Measurements from ENCODE around the gene MCTP1. TPM values are rescaled to one million over a fixed set of nuclear protein-coding genes. Genes with fewer than 3 reads are reported as not detected.

The MCTP1 gene
- total and polyA plus RNA-seq, 2 experiments from 2014 or later = 0.23 TPM; not detected in 1

GRCh38 chr5:95237324-95237723, 47.6 kb downstream of the MCTP1 start:
- H3K4me2 ChIP-seq (ENCODE audit: unreplicated experiment) = no peak overlapping the region
- in situ Hi-C loops (cut with MboI) = no loop called here
- no peaks in the 10 kb centered on the region for H4K20me1 ChIP-seq (ENCODE audit: insufficient read depth)
- no peaks in the 10 kb centered on the region for H3K36me3 ChIP-seq (ENCODE audit: low read depth)
- H3K79me2 ChIP-seq (ENCODE audit: insufficient read depth) = no peaks in the 10 kb centered on the region
- no peaks in the 10 kb centered on the region for H3K4me1 ChIP-seq (ENCODE audit: insufficient read depth)
- TF ChIP-seq EZH2phosphoT487 (IDR thresholded peaks at IDR 0.05; ENCODE audit: insufficient read depth, low read depth) (no peak), EZH2 (IDR thresholded peaks at IDR 0.05; ENCODE audit: insufficient read depth, poor library complexity, severe bottlenecking) (no peak)
- no peak for DNase-seq
- H2AFZ ChIP-seq = no peak overlapping the region
- H3K9ac ChIP-seq = no peak overlapping the region
- H3K9me3 ChIP-seq (ENCODE audit: low read depth) = no peaks in the 10 kb centered on the region
- H3K27me3 ChIP-seq (replicated peaks; ENCODE audit: insufficient read depth) = peaks cover 11% of the 10 kb centered on the region; the same call in 1 of the 2 replicates
- H3K27ac ChIP-seq = no peak overlapping the region
- no peaks in the 10 kb centered on the region for H3F3A ChIP-seq (ENCODE audit: insufficient read depth)
- WGBS, 2 experiments (ENCODE audit: low coverage in 1 of 2, low lambda C conversion rate in 2 of 2, missing lambda C conversion rate in 2 of 2) = 37 to 38% methylated on average over 5 of the region's 5 CpGs
- no peak overlapping the region for H3K4me3 ChIP-seq
- H3K9me2 ChIP-seq (ENCODE audit: insufficient read depth) = no peaks in the 10 kb centered on the region

- no peaks in the 10 kb centered on the region for H4K20me1 ChIP-seq (ENCODE audit: insufficient read depth)
- no peak for TF ChIP-seq EZH2phosphoT487 (IDR thresholded peaks at IDR 0.05; ENCODE audit: insufficient read depth, low read depth)
- TF ChIP-seq EZH2 (IDR thresholded peaks at IDR 0.05; ENCODE audit: insufficient read depth, poor library complexity, severe bottlenecking) = no peak
- no peaks in the 10 kb centered on the region for H3F3A ChIP-seq (ENCODE audit: insufficient read depth)
- H3K9ac ChIP-seq = no peak overlapping the region
- no peaks in the 10 kb centered on the region for H3K36me3 ChIP-seq (ENCODE audit: low read depth)
- H3K79me2 ChIP-seq (ENCODE audit: insufficient read depth) = no peaks in the 10 kb centered on the region
- peaks cover 11% of the 10 kb centered on the region; the same call in 1 of the 2 replicates for H3K27me3 ChIP-seq (replicated peaks; ENCODE audit: insufficient read depth)
- H3K27ac ChIP-seq = no peak overlapping the region
- no peaks in the 10 kb centered on the region for H3K9me2 ChIP-seq (ENCODE audit: insufficient read depth)
- no peaks in the 10 kb centered on the region for H3K4me1 ChIP-seq (ENCODE audit: insufficient read depth)
- in situ Hi-C loops (cut with MboI) = no loop called here
- H2AFZ ChIP-seq = no peak overlapping the region
- no peaks in the 10 kb centered on the region for H3K9me3 ChIP-seq (ENCODE audit: low read depth)
- 70% methylated on average over 1 of the region's 1 CpG for WGBS, 2 experiments (ENCODE audit: low coverage in 1 of 2, low lambda C conversion rate in 2 of 2, missing lambda C conversion rate in 2 of 2)
- H3K4me3 ChIP-seq = no peak overlapping the region
- H3K4me2 ChIP-seq (ENCODE audit: unreplicated experiment) = no peak overlapping the region
- DNase-seq = no peak
Observed at GRCh38 chr5:95235439-95235982, 49.4 kb downstream of the MCTP1 start.

GRCh38 chr5:95229646-95230045, 55.2 kb downstream of the MCTP1 start:
- Histone ChIP-seq H3K4me1 (ENCODE audit: insufficient read depth) (no peaks in the 10 kb centered on the region), H3K4me3 (no peak overlapping the region), H4K20me1 (ENCODE audit: insufficient read depth) (no peaks in the 10 kb centered on the region), H3K79me2 (ENCODE audit: insufficient read depth) (no peaks in the 10 kb centered on the region), H3K9me2 (ENCODE audit: insufficient read depth) (no peaks in the 10 kb centered on the region), H3K27me3 (replicated peaks; ENCODE audit: insufficient read depth) (no peaks in the 10 kb centered on the region), H3K27ac (no peak overlapping the region), H3K4me2 (ENCODE audit: unreplicated experiment) (no peak overlapping the region), H3K9ac (no peak overlapping the region), H3F3A (ENCODE audit: insufficient read depth) (no peaks in the 10 kb centered on the region), H2AFZ (no peak overlapping the region), H3K9me3 (ENCODE audit: low read depth) (no peaks in the 10 kb centered on the region), H3K36me3 (ENCODE audit: low read depth) (no peaks in the 10 kb centered on the region)
- no peak for DNase-seq
- in situ Hi-C loops (cut with MboI) = no loop called here
- TF ChIP-seq EZH2 (IDR thresholded peaks at IDR 0.05; ENCODE audit: insufficient read depth, poor library complexity, severe bottlenecking) (no peak), EZH2phosphoT487 (IDR thresholded peaks at IDR 0.05; ENCODE audit: insufficient read depth, low read depth) (no peak)
- 77 to 81% methylated on average over 2 of the region's 2 CpGs for WGBS, 2 experiments (ENCODE audit: low coverage in 1 of 2, low lambda C conversion rate in 2 of 2, missing lambda C conversion rate in 2 of 2)

GRCh38 chr5:95224701-95225459, 60.0 kb downstream of the MCTP1 start:
- H3K4me3 ChIP-seq = no peak overlapping the region
- no peaks in the 10 kb centered on the region; the same call in 1 of the 2 replicates for H3K27me3 ChIP-seq (replicated peaks; ENCODE audit: insufficient read depth)
- no peaks in the 10 kb centered on the region for H3F3A ChIP-seq (ENCODE audit: insufficient read depth)
- H3K9ac ChIP-seq = no peak overlapping the region
- in situ Hi-C loops (cut with MboI) = no loop called here
- no peak overlapping the region for H3K4me2 ChIP-seq (ENCODE audit: unreplicated experiment)
- TF ChIP-seq EZH2 (IDR thresholded peaks at IDR 0.05; ENCODE audit: insufficient read depth, poor library complexity, severe bottlenecking) (no peak), EZH2phosphoT487 (IDR thresholded peaks at IDR 0.05; ENCODE audit: insufficient read depth, low read depth) (no peak)
- no peak overlapping the region for H2AFZ ChIP-seq
- no peaks in the 10 kb centered on the region for H3K9me2 ChIP-seq (ENCODE audit: insufficient read depth)
- H4K20me1 ChIP-seq (ENCODE audit: insufficient read depth) = no peaks in the 10 kb centered on the region
- H3K36me3 ChIP-seq (ENCODE audit: low read depth) = no peaks in the 10 kb centered on the region
- H3K9me3 ChIP-seq (ENCODE audit: low read depth) = no peaks in the 10 kb centered on the region
- no peak for DNase-seq
- no peaks in the 10 kb centered on the region for H3K79me2 ChIP-seq (ENCODE audit: insufficient read depth)
- H3K4me1 ChIP-seq (ENCODE audit: insufficient read depth) = no peaks in the 10 kb centered on the region
- H3K27ac ChIP-seq = no peak overlapping the region

Data from GM23248 (cell line).